Measurements from ENCODE around the gene DOP1A.

The DOP1A gene

DNA sequence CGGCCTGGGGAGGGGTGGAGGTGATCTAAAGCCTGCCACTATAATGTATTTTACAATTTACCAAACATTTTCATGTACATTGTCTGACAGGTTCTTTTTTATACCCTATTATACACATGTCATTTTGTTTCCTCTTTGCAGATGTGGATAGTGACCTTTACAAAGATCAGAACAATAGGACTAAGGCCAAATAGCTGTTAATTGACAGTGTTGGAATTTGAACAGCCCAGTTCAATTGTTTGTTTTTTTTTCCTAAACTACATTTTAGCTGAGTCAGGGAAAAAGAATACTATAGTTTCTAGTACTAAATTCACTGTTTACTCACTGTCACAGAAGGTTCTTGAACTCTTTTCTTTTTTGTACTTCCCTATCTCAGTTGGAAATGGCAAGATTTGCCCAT lies 85.4 kb downstream of the DOP1A start:
- Histone ChIP-seq H4K20me1 (ENCODE audit: insufficient read depth, low read length) (no peaks in the 10 kb centered on the region), H3K79me2 (ENCODE audit: insufficient read depth, low read length) (no peaks in the 10 kb centered on the region), H3K27me3 (ENCODE audit: insufficient read depth, low read length) (no peaks in the 10 kb centered on the region), H3K9ac (ENCODE audit: low read length) (no peak overlapping the region), H3K4me3 (ENCODE audit: low read depth, low read length, poor library complexity, severe bottlenecking) (no peak overlapping the region), H3K9me2 (ENCODE audit: low read depth, low read length) (no peaks in the 10 kb centered on the region), H3K36me3 (ENCODE audit: insufficient read depth, low read length) (peaks cover 64% of the 10 kb centered on the region), H3K4me2 (ENCODE audit: low read length) (no peak overlapping the region), H2AFZ (ENCODE audit: low read length) (no peak overlapping the region), H3F3A (ENCODE audit: insufficient read depth, low read length) (no peaks in the 10 kb centered on the region), H3K9me3 (ENCODE audit: low read length) (no peaks in the 10 kb centered on the region), H3K4me1 (ENCODE audit: insufficient read depth, low read length, severe bottlenecking) (no peaks in the 10 kb centered on the region), H3K27ac (ENCODE audit: low read depth, low read length, poor library complexity, severe bottlenecking) (no peak overlapping the region)
- no peak for TF ChIP-seq EZH2 (IDR thresholded peaks at IDR 0.05; ENCODE audit: borderline replicate concordance, low read length)
- no peak for TF ChIP-seq CTCF (IDR thresholded peaks at IDR 0.05; ENCODE audit: low read length)

DNA sequence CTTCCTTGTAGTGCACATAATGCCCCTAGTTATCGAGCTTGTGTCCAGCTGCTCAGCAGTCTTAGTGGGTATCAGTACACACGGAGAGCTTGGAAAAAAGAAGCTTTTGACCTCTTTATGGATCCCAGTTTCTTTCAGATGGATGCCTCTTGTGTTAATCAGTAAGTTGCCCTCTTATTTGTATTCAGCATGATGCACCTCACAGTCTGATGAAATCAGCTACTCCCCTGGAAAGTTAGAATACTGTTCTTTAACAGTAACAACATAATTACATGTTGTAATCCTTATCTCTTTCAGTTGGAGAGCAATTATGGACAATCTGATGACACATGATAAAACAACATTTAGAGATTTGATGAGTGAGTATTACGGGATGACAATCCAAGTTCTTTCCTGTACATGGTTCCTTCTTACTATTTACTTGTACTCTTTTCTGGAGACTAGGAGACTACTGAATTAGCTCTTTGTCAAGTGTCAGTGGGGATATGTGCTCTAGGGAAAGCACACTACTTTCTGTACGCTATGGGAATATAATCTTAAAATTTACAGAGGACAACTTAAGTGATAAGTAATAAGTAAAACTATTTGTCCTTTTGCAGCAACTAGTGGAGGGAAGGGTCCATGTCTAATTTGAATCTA lies 86.5 kb downstream of the DOP1A start:
- Histone ChIP-seq H3K27ac (ENCODE audit: low read depth, low read length, poor library complexity, severe bottlenecking) (no peak overlapping the region), H3K36me3 (ENCODE audit: insufficient read depth, low read length) (peaks cover 62% of the 10 kb centered on the region), H3K79me2 (ENCODE audit: insufficient read depth, low read length) (no peaks in the 10 kb centered on the region), H3K4me2 (ENCODE audit: low read length) (no peak overlapping the region), H3K4me3 (ENCODE audit: low read depth, low read length, poor library complexity, severe bottlenecking) (no peak overlapping the region), H3K27me3 (ENCODE audit: insufficient read depth, low read length) (no peaks in the 10 kb centered on the region), H3K9ac (ENCODE audit: low read length) (no peak overlapping the region), H3K4me1 (ENCODE audit: insufficient read depth, low read length, severe bottlenecking) (no peaks in the 10 kb centered on the region), H3K9me2 (ENCODE audit: low read depth, low read length) (no peaks in the 10 kb centered on the region), H4K20me1 (ENCODE audit: insufficient read depth, low read length) (no peaks in the 10 kb centered on the region), H2AFZ (ENCODE audit: low read length) (no peak overlapping the region), H3K9me3 (ENCODE audit: low read length) (no peaks in the 10 kb centered on the region), H3F3A (ENCODE audit: insufficient read depth, low read length) (no peaks in the 10 kb centered on the region)
- TF ChIP-seq EZH2 (IDR thresholded peaks at IDR 0.05; ENCODE audit: borderline replicate concordance, low read length) (no peak), CTCF (IDR thresholded peaks at IDR 0.05; ENCODE audit: low read length) (no peak)

DNA sequence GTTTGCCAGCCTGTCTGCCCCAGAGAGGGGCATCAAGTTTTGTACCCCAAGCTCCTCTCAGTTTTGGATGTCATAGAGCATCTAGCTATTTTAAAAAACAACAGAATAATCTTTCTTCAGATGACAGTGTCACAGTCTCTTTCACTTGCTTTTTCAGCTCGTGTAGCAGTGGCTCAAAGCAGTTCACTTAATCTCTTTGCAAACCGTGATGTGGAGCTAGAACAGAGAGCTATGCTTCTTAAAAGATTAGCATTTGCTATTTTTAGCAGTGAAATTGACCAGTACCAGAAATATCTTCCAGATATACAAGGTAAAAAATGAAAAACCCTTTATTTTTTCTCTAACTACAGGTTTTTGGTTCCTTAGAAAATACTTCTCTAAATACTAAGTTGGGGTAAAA lies 88.3 kb downstream of the DOP1A start:
- H3K27ac ChIP-seq (ENCODE audit: low read depth, low read length, poor library complexity, severe bottlenecking) = no peak overlapping the region

More for the DNA sequence above, 88.3 kb downstream of the DOP1A start:
- H3F3A ChIP-seq (ENCODE audit: insufficient read depth, low read length) = no peaks in the 10 kb centered on the region
- no peaks in the 10 kb centered on the region for H3K27me3 ChIP-seq (ENCODE audit: insufficient read depth, low read length)
- peaks cover 66% of the 10 kb centered on the region for H3K36me3 ChIP-seq (ENCODE audit: insufficient read depth, low read length)
- H3K4me2 ChIP-seq (ENCODE audit: low read length) = no peak overlapping the region
- H3K4me1 ChIP-seq (ENCODE audit: insufficient read depth, low read length, severe bottlenecking) = no peaks in the 10 kb centered on the region
- H3K9me2 ChIP-seq (ENCODE audit: low read depth, low read length) = no peaks in the 10 kb centered on the region
- H3K79me2 ChIP-seq (ENCODE audit: insufficient read depth, low read length) = no peaks in the 10 kb centered on the region
- H3K4me3 ChIP-seq (ENCODE audit: low read depth, low read length, poor library complexity, severe bottlenecking) = no peak overlapping the region
- no peak overlapping the region for H3K9ac ChIP-seq (ENCODE audit: low read length)
- no peak for TF ChIP-seq EZH2 (IDR thresholded peaks at IDR 0.05; ENCODE audit: borderline replicate concordance, low read length)
- no peak for TF ChIP-seq CTCF (IDR thresholded peaks at IDR 0.05; ENCODE audit: low read length)
- no peaks in the 10 kb centered on the region for H3K9me3 ChIP-seq (ENCODE audit: low read length)
- no peaks in the 10 kb centered on the region for H4K20me1 ChIP-seq (ENCODE audit: insufficient read depth, low read length)
- H2AFZ ChIP-seq (ENCODE audit: low read length) = no peak overlapping the region
